IPS DF 6.9 (cell line): ENCODE results near the gene EEFSEC.

Experiments used
- DNase-seq: peaks from one replicate; pipeline ENCODE4 v3.0.0-alpha.2; 2013; ENCODE audit warnings: low read depth, low spot score
- H3K27ac ChIP-seq: one replicate; pipeline ENCODE4 v1.5.1; 2013; ENCODE audit warnings: low read length, control low read depth
- H3K27me3 ChIP-seq: 2 replicates; pipeline ENCODE4 v1.6.1; 2013; ENCODE audit warnings: mild to moderate bottlenecking, low read length; ENCODE audit not compliant: control insufficient read depth, insufficient read depth
- H3K36me3 ChIP-seq: 2 replicates; pipeline ENCODE4 v1.6.1; 2013; ENCODE audit warnings: low read length; ENCODE audit not compliant: control insufficient read depth, insufficient read depth
- H3K4me1 ChIP-seq: 2 replicates; pipeline ENCODE4 v1.6.1; 2013; ENCODE audit warnings: low read length; ENCODE audit not compliant: control insufficient read depth, insufficient read depth
- H3K4me3 ChIP-seq: 2 replicates; pipeline ENCODE4 v1.5.1; 2013; ENCODE audit warnings: mild to moderate bottlenecking, low read length
- H3K9me3 ChIP-seq: 2 replicates; pipeline ENCODE4 v1.6.1; 2013; ENCODE audit warnings: low read length, inconsistent platforms; ENCODE audit not compliant: control insufficient read depth, insufficient read depth
- WGBS: extraction: QIAGEN DNeasy Blood & Tissue Kit; methylation state at CpG from one replicate; pipeline ENCODE4 v1.1.7; 2013; ENCODE audit warnings: mixed read lengths, missing lambda C conversion rate; ENCODE audit not compliant: insufficient read length, insufficient coverage; 5-methylcytosine and 5-hydroxymethylcytosine counted together

EEFSEC gene

GRCh38 chr3:128317101-128317697, 163.9 kb downstream of the EEFSEC start:
- no peaks in the 10 kb centered on the region for H3K9me3 ChIP-seq
- no CpG with 5 or more reads among the region's 17 CpGs for WGBS
- DNase-seq, result no peak
- H3K27ac ChIP-seq, result no peak overlapping the region
- H3K4me3 ChIP-seq, result no peak overlapping the region
- H3K27me3 ChIP-seq, result no peaks in the 10 kb centered on the region
- H3K36me3 ChIP-seq, result no peaks in the 10 kb centered on the region
- H3K4me1 ChIP-seq, result no peaks in the 10 kb centered on the region

GRCh38 chr3:128317698-128318231, 164.5 kb downstream of the EEFSEC start:
- WGBS, result no CpG with 5 or more reads among the region's 8 CpGs
- H3K27ac ChIP-seq, result no peak overlapping the region

GRCh38 chr3:128318275-128318941, 165.1 kb downstream of the EEFSEC start:
- Histone ChIP-seq H3K27ac (no peak overlapping the region), H3K36me3 (no peaks in the 10 kb centered on the region), H3K4me3 (no peak overlapping the region), H3K9me3 (no peaks in the 10 kb centered on the region), H3K27me3 (no peaks in the 10 kb centered on the region), H3K4me1 (no peaks in the 10 kb centered on the region)
- DNase-seq, result no peak
- no CpG with 5 or more reads among the region's 11 CpGs for WGBS

More at GRCh38 chr3:128317698-128318231, 164.5 kb downstream of the EEFSEC start:
- H3K9me3 ChIP-seq, result no peaks in the 10 kb centered on the region
- H3K4me3 ChIP-seq, result no peak overlapping the region
- H3K36me3 ChIP-seq, result no peaks in the 10 kb centered on the region
- DNase-seq, result no peak
- H3K4me1 ChIP-seq, result no peaks in the 10 kb centered on the region
- no peaks in the 10 kb centered on the region for H3K27me3 ChIP-seq

- Histone ChIP-seq H3K4me1 (no peaks in the 10 kb centered on the region), H3K4me3 (no peak overlapping the region), H3K36me3 (no peaks in the 10 kb centered on the region), H3K27me3 (no peaks in the 10 kb centered on the region), H3K9me3 (no peaks in the 10 kb centered on the region), H3K27ac (no peak overlapping the region)
- DNase-seq, result no peak
- no CpG with 5 or more reads among the region's 8 CpGs for WGBS
Measured at GRCh38 chr3:128319107-128319506, 165.8 kb downstream of the EEFSEC start.

- no peaks in the 10 kb centered on the region for H3K9me3 ChIP-seq
- no peaks in the 10 kb centered on the region for H3K27me3 ChIP-seq
- no peaks in the 10 kb centered on the region for H3K4me1 ChIP-seq
- no peaks in the 10 kb centered on the region for H3K36me3 ChIP-seq
- no CpG with 5 or more reads among the region's 6 CpGs for WGBS
- no peak for DNase-seq
- no peak overlapping the region for H3K27ac ChIP-seq
- H3K4me3 ChIP-seq, result no peak overlapping the region
Measured at GRCh38 chr3:128319741-128320141, 166.5 kb downstream of the EEFSEC start.

GRCh38 chr3:128320551-128321340, 167.5 kb downstream of the EEFSEC start:
- no CpG with 5 or more reads among the region's 8 CpGs for WGBS
- Histone ChIP-seq H3K4me3 (no peak overlapping the region), H3K9me3 (no peaks in the 10 kb centered on the region), H3K27me3 (no peaks in the 10 kb centered on the region), H3K36me3 (no peaks in the 10 kb centered on the region), H3K27ac (no peak overlapping the region), H3K4me1 (no peaks in the 10 kb centered on the region)
- no peak for DNase-seq

GRCh38 chr3:128321418-128321817, 168.1 kb downstream of the EEFSEC start:
- no peak overlapping the region for H3K4me3 ChIP-seq
- no CpG with 5 or more reads among the region's 4 CpGs for WGBS
- no peaks in the 10 kb centered on the region for H3K4me1 ChIP-seq
- no peaks in the 10 kb centered on the region for H3K27me3 ChIP-seq
- no peak for DNase-seq
- no peaks in the 10 kb centered on the region for H3K9me3 ChIP-seq
- H3K36me3 ChIP-seq, result no peaks in the 10 kb centered on the region
- no peak overlapping the region for H3K27ac ChIP-seq

GRCh38 chr3:128322030-128323022, 169.0 kb downstream of the EEFSEC start:
- Histone ChIP-seq H3K9me3 (no peaks in the 10 kb centered on the region), H3K4me1 (no peaks in the 10 kb centered on the region), H3K27me3 (no peaks in the 10 kb centered on the region), H3K27ac (no peak overlapping the region), H3K4me3 (no peak overlapping the region), H3K36me3 (no peaks in the 10 kb centered on the region)
- DNase-seq, result peak; percentile 29
- no CpG with 5 or more reads among the region's 14 CpGs for WGBS

- whole genome bisulfite sequencing, result no CpG with 5 or more reads among the region's 17 CpGs
- H3K4me3 ChIP-seq, result no peak overlapping the region
- H3K27me3 ChIP-seq, result no peaks in the 10 kb centered on the region
- no peaks in the 10 kb centered on the region for H3K36me3 ChIP-seq
- no peak overlapping the region for H3K27ac ChIP-seq
- H3K4me1 ChIP-seq, result no peaks in the 10 kb centered on the region
- no peaks in the 10 kb centered on the region for H3K9me3 ChIP-seq
- DNase-seq, result no peak
Measured at GRCh38 chr3:128323206-128324081, 170.2 kb downstream of the EEFSEC start.
